Measurements from ENCODE around the gene HSPB2. TPM values are rescaled to one million over a fixed set of nuclear protein-coding genes. Genes with fewer than 3 reads are reported as not detected.

The HSPB2 gene
- total RNA-seq, 4 donors from 2014 or later = 0.21 to 5.0 (median 1.7) TPM

DNA sequence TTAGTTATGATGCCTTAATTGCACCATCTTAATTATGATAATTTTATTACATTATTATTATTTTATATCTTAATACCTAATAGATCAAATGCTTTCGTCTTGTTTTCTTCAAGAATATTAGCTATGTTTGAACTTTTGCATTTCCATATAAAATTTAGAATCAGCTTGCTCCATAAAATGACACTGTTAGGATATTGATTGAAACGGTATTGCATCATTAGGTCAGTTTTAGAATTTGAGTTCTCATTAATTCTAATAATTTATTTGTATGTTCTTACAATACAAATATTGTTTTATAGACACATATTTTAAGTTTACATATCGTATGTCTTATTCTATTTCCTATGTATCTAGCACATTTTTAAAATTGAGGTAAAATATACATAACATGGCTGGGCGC lies 26.5 kb upstream of the HSPB2 start:
- H3K4me3 ChIP-seq = no peak overlapping the region
- H3K4me1 ChIP-seq = no peaks in the 10 kb centered on the region
- DNase-seq (ENCODE audit: low spot score in 2 of 2) = no peak
- H3K27ac ChIP-seq = no peak overlapping the region
- peaks cover 0 to 16% (median 5%) of the 10 kb centered on the region in 3 donors for H3K36me3 ChIP-seq
- WGBS, 2 donors = 69 to 83% methylated on average over 4 of the region's 4 CpGs
- H3K27me3 ChIP-seq = no peaks in the 10 kb centered on the region
- TF ChIP-seq, protein P1, sequence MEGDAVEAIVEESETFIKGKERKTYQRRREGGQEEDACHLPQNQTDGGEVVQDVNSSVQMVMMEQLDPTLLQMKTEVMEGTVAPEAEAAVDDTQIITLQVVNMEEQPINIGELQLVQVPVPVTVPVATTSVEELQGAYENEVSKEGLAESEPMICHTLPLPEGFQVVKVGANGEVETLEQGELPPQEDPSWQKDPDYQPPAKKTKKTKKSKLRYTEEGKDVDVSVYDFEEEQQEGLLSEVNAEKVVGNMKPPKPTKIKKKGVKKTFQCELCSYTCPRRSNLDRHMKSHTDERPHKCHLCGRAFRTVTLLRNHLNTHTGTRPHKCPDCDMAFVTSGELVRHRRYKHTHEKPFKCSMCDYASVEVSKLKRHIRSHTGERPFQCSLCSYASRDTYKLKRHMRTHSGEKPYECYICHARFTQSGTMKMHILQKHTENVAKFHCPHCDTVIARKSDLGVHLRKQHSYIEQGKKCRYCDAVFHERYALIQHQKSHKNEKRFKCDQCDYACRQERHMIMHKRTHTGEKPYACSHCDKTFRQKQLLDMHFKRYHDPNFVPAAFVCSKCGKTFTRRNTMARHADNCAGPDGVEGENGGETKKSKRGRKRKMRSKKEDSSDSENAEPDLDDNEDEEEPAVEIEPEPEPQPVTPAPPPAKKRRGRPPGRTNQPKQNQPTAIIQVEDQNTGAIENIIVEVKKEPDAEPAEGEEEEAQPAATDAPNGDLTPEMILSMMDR (IDR thresholded peaks at IDR 0.05) = no peak
- TF ChIP-seq POLR2A (IDR thresholded peaks at IDR 0.05) (no peak), EP300 (IDR thresholded peaks at IDR 0.05) (no peak)
- no peaks in the 10 kb centered on the region for H3K9me3 ChIP-seq

DNA sequence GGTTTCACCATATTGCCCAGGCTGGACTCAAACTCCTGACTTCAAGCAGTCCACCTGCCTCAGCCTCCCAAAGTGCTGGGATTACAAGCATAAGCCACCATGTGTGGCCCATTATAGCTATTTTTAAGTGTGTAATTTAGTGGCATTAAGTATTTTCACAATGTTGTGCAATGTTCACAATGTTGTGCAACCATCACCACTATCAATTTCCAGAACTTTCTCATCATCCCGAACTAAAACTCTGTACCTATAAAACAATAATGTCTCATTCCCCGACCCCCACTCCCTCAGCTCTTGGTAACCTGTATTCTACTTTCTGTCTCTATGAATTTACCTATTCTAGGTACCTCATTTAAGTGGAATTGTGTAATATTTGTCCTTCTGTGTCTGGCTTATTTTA lies 25.7 kb upstream of the HSPB2 start:
- TF ChIP-seq POLR2A (IDR thresholded peaks at IDR 0.05) (no peak), EP300 (IDR thresholded peaks at IDR 0.05) (no peak)
- TF ChIP-seq, protein P1 (IDR thresholded peaks at IDR 0.05) = no peak
- DNase-seq (ENCODE audit: low spot score in 2 of 2) = no peak
- 82 to 83% methylated on average over 2 of the region's 2 CpGs for WGBS, 2 donors
- Histone ChIP-seq H3K9me3 (no peaks in the 10 kb centered on the region), H3K4me1 (no peaks in the 10 kb centered on the region), H3K27me3 (no peaks in the 10 kb centered on the region), H3K4me3 (no peak overlapping the region), H3K27ac (no peak overlapping the region), H3K36me3 (peaks cover 0 to 16% (median 5%) of the 10 kb centered on the region in 3 donors)

GRCh38 chr11:111905411-111905810 lies 7.1 kb upstream of the HSPB2 start:
- DNase-seq (ENCODE audit: low spot score in 2 of 2) = no peak
- Histone ChIP-seq H3K36me3 (peaks cover 0 to 32% (median 0%) of the 10 kb centered on the region in 3 donors), H3K27me3 (no peaks in the 10 kb centered on the region), H3K27ac (no peak overlapping the region), H3K9me3 (no peaks in the 10 kb centered on the region), H3K4me1 (peaks cover 0 to 7% (median 0%) of the 10 kb centered on the region in 4 donors), H3K4me3 (no peak overlapping the region)
- no peak for TF ChIP-seq EP300 (IDR thresholded peaks at IDR 0.05)
- 67 to 82% methylated on average over 2 of the region's 2 CpGs for WGBS, 2 donors

- H3K4me1 ChIP-seq = peaks cover 0 to 12% (median 0%) of the 10 kb centered on the region in 4 donors
- no peaks in the 10 kb centered on the region for H3K27me3 ChIP-seq
- 81 to 86% methylated on average over 1 of the region's 1 CpG for WGBS, 2 donors
- H3K9me3 ChIP-seq = no peaks in the 10 kb centered on the region
- peak overlapping the region in 2 of 4 donors; percentile 58 to 92 for H3K27ac ChIP-seq
- H3K36me3 ChIP-seq = peaks cover 0 to 34% (median 0%) of the 10 kb centered on the region in 3 donors
- no peak for DNase-seq (ENCODE audit: low spot score in 2 of 2)
- H3K4me3 ChIP-seq = no peak overlapping the region
- TF ChIP-seq POLR2A (IDR thresholded peaks at IDR 0.05) (no peak), EP300 (IDR thresholded peaks at IDR 0.05) (no peak)
- TF ChIP-seq, protein P1 (IDR thresholded peaks at IDR 0.05) = no peak
Measured at GRCh38 chr11:111906680-111907079, 5.9 kb upstream of the HSPB2 start.

GRCh38 chr11:111908639-111909305 lies 3.8 kb upstream of the HSPB2 start:
- Histone ChIP-seq H3K9me3 (no peaks in the 10 kb centered on the region), H3K27ac (peak overlapping the region; percentile 85 to 99 (median 94)), H3K36me3 (peaks cover 0 to 34% (median 0%) of the 10 kb centered on the region in 3 donors), H3K4me1 (peaks cover 0 to 12% (median 3%) of the 10 kb centered on the region in 4 donors), H3K4me3 (peak overlapping the region in 3 of 4 donors; percentile 51 to 65 (median 63)), H3K27me3 (no peaks in the 10 kb centered on the region)
- peak in 1 of 2 donors; percentile 5 for TF ChIP-seq EP300 (IDR thresholded peaks at IDR 0.05)
- TF ChIP-seq, protein P1 (IDR thresholded peaks at IDR 0.05) = no peak
- 64 to 69% methylated on average over 5 of the region's 5 CpGs for WGBS, 2 donors
- no peak for DNase-seq (ENCODE audit: low spot score in 2 of 2)

All from tibial nerve (tissue), 4 donors.